ENCODE measurements around the gene ALDOB. TPM values are rescaled to one million over a fixed set of nuclear protein-coding genes. Genes with fewer than 3 reads are reported as not detected.
A peak's percentile ranks its signal among the peaks of the same experiment; 100 is the strongest.

ALDOB gene
- total RNA-seq, 1 donor from 2014 or later, result not detected

- Histone ChIP-seq H3K36me3 (no peaks in the 10 kb centered on the region), H3K27me3 (peaks cover 11% of the 10 kb centered on the region), H3K9me3 (no peaks in the 10 kb centered on the region), H3K4me3 (no peak overlapping the region), H3K27ac (no peak overlapping the region), H3K4me1 (no peaks in the 10 kb centered on the region)
- TF ChIP-seq, protein P1, sequence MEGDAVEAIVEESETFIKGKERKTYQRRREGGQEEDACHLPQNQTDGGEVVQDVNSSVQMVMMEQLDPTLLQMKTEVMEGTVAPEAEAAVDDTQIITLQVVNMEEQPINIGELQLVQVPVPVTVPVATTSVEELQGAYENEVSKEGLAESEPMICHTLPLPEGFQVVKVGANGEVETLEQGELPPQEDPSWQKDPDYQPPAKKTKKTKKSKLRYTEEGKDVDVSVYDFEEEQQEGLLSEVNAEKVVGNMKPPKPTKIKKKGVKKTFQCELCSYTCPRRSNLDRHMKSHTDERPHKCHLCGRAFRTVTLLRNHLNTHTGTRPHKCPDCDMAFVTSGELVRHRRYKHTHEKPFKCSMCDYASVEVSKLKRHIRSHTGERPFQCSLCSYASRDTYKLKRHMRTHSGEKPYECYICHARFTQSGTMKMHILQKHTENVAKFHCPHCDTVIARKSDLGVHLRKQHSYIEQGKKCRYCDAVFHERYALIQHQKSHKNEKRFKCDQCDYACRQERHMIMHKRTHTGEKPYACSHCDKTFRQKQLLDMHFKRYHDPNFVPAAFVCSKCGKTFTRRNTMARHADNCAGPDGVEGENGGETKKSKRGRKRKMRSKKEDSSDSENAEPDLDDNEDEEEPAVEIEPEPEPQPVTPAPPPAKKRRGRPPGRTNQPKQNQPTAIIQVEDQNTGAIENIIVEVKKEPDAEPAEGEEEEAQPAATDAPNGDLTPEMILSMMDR (IDR thresholded peaks at IDR 0.05), result no peak
- intact Hi-C loops (cut with DNase I), result no loop called here
- ATAC-seq (no peak), DNase-seq (no peak)
Observed at GRCh38 chr9:101442736-101443135, 7.2 kb upstream of the ALDOB start.

DNA sequence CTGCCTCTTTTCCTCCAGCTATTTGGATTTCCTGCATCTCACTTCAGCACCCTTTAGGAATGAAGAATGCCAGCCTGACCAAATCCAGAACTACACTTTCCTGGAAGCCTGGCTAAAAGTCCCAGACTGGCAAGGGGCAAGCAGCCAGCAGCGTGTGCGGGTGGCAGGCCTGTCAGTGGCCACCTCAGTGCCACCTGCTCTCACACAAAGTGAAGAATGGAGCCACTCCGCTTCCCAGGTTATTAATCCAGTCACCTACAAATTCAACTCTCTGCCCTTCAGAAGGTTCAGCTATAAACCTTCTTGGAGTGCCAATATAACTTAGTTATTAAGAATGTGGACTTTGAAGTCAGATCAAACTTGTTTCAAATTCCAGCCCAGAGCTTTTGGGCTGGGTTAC, 6.7 kb upstream of the ALDOB start:
- Histone ChIP-seq H3K36me3 (no peaks in the 10 kb centered on the region), H3K9me3 (no peaks in the 10 kb centered on the region), H3K27me3 (peaks cover 9% of the 10 kb centered on the region), H3K4me3 (no peak overlapping the region), H3K4me1 (no peaks in the 10 kb centered on the region), H3K27ac (no peak overlapping the region)
- ATAC-seq, result no peak
- intact Hi-C loops (cut with DNase I), result no loop called here
- DNase-seq, result no peak
- TF ChIP-seq, protein P1 (IDR thresholded peaks at IDR 0.05), result no peak

DNA sequence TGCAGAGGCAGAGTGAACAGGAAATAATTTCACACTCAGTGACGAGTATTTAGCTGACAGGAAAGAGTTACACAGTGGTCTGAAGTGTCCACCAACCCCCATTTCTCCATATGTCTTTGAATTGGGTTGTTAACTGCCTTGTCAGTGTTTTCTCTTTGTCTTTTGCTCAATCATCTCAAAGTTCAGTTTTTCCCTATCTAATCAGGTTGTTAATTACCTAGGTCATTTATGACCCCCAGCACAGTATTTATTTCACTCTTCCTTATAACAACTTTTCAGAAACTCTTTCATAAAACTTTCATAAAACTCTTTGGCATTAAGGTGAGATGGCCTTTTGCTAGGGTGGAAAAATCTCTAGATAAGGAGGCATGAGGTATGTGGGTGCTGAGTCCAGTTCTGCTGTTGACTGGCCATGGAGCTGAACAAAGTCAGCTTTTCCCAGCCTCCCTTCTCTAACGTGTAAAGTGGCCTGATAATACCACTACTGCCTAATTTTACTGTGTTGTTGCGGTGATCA, 5.2 kb upstream of the ALDOB start:
- DNase-seq (no peak), ATAC-seq (no peak)
- no peak overlapping the region for H3K27ac ChIP-seq
- peaks cover 9% of the 10 kb centered on the region for H3K27me3 ChIP-seq
- no peak overlapping the region for H3K4me3 ChIP-seq
- TF ChIP-seq, protein P1 (IDR thresholded peaks at IDR 0.05), result no peak
- H3K4me1 ChIP-seq, result no peaks in the 10 kb centered on the region
- no peaks in the 10 kb centered on the region for H3K36me3 ChIP-seq
- H3K9me3 ChIP-seq, result no peaks in the 10 kb centered on the region
- intact Hi-C loops (cut with DNase I), result no loop called here

DNA sequence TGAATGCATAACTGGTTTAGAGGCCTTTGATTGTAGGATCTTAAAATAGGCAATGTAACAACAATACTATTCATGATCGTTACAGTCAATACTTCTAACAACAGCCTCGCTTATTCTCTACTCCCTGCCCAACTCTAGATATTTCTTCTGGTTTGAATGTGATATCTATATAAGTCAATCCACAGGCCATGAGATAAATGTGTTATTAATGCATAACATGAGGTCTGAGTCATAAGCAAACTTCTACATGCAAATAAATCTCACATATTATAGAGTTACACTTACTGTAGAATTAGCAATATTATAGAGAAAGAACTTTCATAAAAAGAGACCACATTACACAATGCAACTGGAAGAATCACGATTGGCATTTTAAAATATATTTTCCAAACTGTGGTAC, 2.9 kb upstream of the ALDOB start:
- ATAC-seq, result no peak
- intact Hi-C loops (cut with DNase I), result no loop called here
- Histone ChIP-seq H3K9me3 (no peaks in the 10 kb centered on the region), H3K36me3 (no peaks in the 10 kb centered on the region), H3K4me3 (no peak overlapping the region), H3K4me1 (no peaks in the 10 kb centered on the region), H3K27me3 (peaks cover 9% of the 10 kb centered on the region), H3K27ac (no peak overlapping the region)
- TF ChIP-seq, protein P1 (IDR thresholded peaks at IDR 0.05), result no peak
- no peak for DNase-seq

DNA sequence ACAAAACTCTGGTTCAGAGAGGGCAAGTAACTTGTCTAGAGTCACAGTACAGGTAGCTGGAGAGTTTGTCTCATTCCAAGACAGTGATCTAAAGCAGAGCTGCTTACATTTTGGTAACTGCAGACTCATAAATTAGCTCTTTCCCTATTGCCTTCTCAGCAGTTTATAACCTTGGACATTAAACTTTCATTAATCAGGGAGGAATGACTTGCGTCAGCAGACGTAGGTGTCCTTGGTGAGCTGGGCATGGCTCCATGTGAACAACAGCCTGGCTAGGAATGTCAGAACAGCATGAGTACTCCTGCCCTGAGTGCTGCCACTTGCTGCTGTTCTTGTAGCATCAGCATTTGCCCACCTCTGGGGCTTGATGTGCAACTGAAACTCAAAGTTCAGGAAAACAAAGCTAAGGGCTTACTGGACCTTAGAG, 2.2 kb upstream of the ALDOB start:
- H3K27ac ChIP-seq, result no peak overlapping the region
- H3K36me3 ChIP-seq, result no peaks in the 10 kb centered on the region
- no peaks in the 10 kb centered on the region for H3K9me3 ChIP-seq
- TF ChIP-seq, protein P1 (IDR thresholded peaks at IDR 0.05), result no peak
- DNase-seq, result no peak
- intact Hi-C loops (cut with DNase I), result no loop called here
- no peaks in the 10 kb centered on the region for H3K4me1 ChIP-seq
- no peak overlapping the region for H3K4me3 ChIP-seq
- H3K27me3 ChIP-seq, result peaks cover 9% of the 10 kb centered on the region
- ATAC-seq, result peak; percentile 66

GRCh38 chr9:101434998-101435397, 576 bp downstream of the ALDOB start:
- Histone ChIP-seq H3K4me3 (no peak overlapping the region), H3K27ac (no peak overlapping the region), H3K9me3 (no peaks in the 10 kb centered on the region), H3K4me1 (no peaks in the 10 kb centered on the region), H3K27me3 (no peaks in the 10 kb centered on the region), H3K36me3 (no peaks in the 10 kb centered on the region)
- intact Hi-C loops (cut with DNase I), result no loop called here
- DNase-seq (no peak), ATAC-seq (no peak)
- TF ChIP-seq, protein P1 (IDR thresholded peaks at IDR 0.05), result no peak
